COLO829 (cell line): ENCODE measurements around the gene KRTAP5-8.
A peak's percentile ranks its signal among the peaks of the same experiment; 100 is the strongest.
"Not testable (repeated sequence)": the region's sequence is repeated elsewhere in the genome, so short reads cannot be mapped to it uniquely, and the experiment has no call there.

Experiments used
- DNase-seq: peaks from one replicate; pipeline ENCODE4 v3.0.0; 2012; ENCODE audit warnings: low spot score

Gene KRTAP5-8

DNA sequence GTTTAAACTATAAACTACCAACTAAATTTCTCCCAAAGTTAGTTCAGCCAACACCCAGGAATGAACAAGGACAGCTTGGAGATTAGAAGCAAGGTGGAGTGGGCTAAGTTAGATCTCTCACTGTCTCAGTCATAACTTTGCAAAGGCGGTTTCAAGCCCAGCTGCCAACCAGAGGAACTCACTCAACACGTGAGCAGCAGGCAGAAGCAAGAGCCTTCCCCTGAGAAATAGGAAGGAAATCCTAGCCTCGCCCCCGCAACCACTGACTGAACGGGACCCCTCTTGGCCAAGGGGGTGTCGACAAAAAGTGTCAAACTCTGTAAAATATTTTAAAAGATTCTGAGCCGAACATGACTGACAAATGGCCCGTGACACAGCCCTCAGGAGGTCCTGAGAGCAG lies 6.0 kb downstream of the KRTAP5-8 start:
- DNase-seq, result no peak

- DNase-seq, result no peak
These were observed 6.8 kb downstream of the KRTAP5-8 start for GRCh38 chr11:71544525-71545214.

DNA sequence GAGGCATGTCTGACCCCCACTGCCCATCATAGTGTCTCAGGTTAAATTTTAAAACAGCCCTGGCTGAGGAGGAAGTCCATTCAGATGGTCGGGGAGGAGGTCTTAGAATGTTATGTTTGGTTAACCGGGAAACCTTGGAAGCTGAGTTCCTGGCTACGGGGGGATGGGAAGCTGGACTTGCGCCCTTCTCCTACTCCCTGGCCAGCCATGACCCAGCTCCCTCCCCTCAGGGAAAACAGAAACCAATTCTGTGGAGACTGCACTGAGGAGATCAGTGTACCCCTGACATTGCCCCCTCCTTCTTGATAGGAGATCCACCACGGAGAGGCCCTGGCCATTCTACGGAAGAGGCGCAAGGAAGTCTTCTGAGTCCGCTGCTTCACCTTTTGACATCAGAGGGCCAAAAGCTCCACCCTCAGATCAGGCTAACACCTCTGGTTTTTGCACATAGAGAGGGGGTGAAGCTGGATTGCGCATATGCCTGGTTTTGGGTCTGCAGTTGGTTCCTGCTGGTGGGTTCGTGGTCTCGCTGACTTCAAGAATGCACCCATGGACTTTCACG lies 7.7 kb downstream of the KRTAP5-8 start:
- DNase-seq, result no peak

- DNase-seq, result no peak
These were observed 10.3 kb downstream of the KRTAP5-8 start, which contains the start of gene KRTAP5-9 for GRCh38 chr11:71548120-71548519. KRTAP5-9 (plus strand) TSS chr11:71548420; CDS start chr11:71548658, 238 bp downstream.

- no peak for DNase-seq
These were observed 10.9 kb downstream of the KRTAP5-8 start for GRCh38 chr11:71548716-71549151.

DNA sequence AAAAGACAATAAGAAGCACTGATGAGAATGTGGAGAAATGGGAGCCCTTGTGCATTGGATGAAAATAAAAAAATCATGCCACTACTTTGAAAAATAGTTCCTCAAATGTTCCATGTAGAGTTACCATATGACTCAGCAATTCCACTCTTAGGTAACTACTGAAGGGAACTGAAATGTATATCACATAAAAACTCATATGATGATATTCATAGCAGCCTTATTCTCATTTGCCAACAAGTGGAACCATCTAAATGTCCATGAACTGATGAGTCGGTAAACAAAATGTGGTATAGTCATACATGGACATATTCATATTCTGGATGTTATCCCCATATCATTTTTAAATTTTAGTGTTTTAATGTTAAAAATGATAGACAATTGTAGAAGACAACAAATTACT lies 13.9 kb downstream of the KRTAP5-8 start:
- DNase-seq, result no peak

GRCh38 chr11:71554996-71555395 lies 17.2 kb downstream of the KRTAP5-8 start:
- DNase-seq, result no peak

DNA sequence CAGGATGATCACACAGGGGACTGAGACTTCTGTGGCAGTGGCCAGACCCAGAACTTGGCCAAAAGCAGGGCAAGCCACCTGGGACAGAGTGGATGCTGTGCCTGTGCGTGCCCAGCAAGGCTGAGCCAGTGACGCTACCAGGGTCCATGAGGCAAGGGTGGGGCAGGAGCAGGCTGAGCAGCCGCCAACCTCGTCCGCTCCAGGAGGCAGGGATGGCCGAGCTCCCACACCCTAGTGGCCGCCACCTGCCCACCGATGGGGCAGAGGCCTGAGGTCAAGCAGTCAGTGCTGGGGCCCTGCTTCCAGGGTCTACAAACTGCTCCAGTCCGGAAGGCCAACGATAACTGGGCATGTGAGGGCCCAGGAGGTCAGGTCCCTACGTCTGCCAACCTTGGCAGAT lies 17.7 kb downstream of the KRTAP5-8 start:
- DNase-seq, result no peak

GRCh38 chr11:71556018-71556417 lies 18.2 kb downstream of the KRTAP5-8 start:
- no peak for DNase-seq

GRCh38 chr11:71557257-71557656 lies 19.4 kb downstream of the KRTAP5-8 start:
- DNase-seq, result no peak

DNA sequence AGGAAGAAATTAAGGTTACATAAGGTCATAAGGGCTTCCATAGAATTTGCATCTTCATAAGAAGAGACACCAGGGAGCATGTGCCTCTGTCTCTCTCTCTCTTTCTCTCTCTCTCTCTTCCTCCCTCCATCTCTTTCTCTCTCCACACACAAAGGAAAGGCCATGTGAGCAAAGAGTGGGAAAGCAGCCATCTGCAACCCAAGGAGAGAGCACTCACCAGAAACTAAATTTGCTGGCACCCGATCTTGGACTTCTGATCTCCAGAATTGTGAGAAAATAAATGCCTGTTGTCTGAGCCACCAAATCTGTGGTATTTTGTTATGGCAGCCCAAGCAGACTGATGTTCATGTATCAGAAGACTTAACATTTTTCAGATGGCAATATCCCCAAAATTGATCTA lies 21.2 kb downstream of the KRTAP5-8 start:
- no peak for DNase-seq

- no peak for DNase-seq
These were observed 24.3 kb downstream of the KRTAP5-8 start for GRCh38 chr11:71562120-71562519.

GRCh38 chr11:71563406-71563805 lies 25.6 kb downstream of the KRTAP5-8 start:
- DNase-seq, result peak; percentile 30

DNA sequence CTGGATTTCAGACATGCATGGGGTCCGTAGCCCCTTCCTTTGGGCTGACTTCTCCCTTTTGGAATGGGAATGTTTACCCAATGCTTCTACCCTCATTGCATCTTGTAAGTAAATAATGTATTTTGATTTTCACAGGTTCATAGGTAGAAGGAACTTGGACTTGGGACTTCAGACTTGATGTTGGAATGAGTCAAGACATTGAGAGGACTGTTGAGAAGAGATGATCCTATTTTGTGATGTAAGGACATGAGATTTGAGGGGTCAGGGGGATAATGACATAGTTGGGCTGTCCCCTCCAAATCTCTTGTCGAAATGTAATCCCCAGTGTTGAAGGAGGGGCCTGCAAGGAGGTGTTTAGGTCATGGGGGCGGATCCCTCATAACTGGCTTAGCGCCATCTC lies 26.6 kb downstream of the KRTAP5-8 start:
- no peak for DNase-seq

DNA sequence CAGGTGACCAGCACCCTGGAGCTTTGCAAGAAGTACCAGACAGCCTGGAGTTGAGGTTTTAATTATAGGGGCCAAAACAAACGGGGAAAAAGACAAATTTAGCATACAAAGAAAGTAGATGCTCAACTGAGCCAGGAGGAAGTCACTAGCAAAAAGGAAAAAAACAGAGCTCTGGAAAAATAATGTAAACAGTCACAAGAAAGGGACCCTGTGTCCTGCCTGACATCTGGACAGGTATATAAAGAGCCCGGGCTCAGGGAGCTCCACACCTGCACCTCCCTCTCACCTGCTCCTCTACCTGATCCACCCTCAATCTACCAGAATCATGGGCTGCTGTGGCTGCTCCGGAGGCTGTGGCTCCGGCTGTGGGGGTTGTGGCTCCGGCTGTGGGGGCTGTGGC lies 27.4 kb downstream of the KRTAP5-8 start, which contains the start of gene KRTAP5-10:
TSS of gene KRTAP5-10 (plus strand) at position 301 of the 400 bp plus-strand sequence. CDS start at position 326, 25 bp downstream.
- no peak for DNase-seq

- no peak for DNase-seq
These were observed 28.3 kb downstream of the KRTAP5-8 start for GRCh38 chr11:71566081-71566620.

DNA sequence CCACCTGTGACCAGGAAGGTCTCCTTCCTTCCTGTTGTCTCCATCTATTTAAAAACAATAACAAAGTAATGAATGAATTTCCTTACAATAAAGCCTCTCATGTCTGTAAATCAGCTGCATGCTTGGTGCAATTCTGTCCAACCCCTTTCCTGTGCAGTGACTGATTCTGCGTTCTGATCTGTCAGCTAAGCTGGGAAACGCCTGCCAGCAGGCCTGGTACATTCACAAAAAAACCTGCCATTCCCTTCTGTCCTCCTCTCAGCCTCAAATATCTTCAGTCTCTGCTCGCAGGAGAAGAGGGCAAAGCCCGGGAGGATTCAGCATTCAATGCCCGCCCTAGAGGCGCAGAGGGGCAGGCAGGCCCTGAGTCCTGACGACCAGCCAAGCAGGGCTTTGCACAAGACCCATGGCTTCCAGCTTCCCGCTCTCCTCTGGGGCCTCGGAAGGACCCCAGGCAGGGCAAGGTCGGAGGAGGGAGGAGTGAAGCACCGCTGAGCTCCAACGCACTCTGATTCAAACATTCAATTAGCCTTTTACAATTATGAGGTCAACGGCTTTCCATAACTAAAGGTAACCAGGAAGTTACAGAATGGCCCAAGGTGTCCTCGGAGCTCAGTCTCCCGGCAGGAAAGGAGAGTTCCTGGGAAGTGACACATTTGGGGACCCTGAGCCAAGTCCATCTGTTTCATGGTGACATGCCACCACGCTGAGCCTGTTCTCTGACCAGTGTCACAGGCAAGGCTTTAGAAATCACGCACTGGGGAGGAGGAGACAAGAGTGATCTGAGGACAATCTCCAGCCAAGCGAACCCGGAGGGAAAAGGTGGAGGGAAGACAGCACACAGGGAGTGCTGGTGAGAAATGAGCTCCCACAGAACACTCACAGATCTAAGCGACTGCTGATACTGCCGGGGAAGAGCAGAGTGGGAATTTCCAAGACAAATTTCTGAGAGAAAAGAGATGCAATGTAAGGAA lies 29.1 kb downstream of the KRTAP5-8 start:
- DNase-seq, result not testable (repeated sequence)

DNA sequence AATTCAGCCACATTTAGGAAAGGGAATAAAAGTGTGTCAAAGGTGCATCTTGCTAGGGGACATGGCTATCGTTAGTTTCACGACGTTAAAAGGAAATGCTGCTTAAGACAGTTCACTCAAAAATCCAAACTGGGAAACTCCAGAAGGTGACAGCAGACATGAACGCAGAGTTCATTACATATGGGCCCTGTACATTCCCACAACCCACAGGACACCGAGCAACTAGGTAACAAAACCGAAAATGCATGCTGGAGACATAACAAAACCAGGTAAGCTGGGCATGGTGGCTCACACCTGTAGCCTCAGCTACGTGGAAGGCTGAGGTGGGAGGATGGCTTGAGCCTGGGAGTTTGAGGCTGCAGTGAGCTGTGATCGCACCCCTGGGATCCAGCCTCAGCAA lies 29.8 kb downstream of the KRTAP5-8 start:
- DNase-seq, result not testable (repeated sequence)

DNA sequence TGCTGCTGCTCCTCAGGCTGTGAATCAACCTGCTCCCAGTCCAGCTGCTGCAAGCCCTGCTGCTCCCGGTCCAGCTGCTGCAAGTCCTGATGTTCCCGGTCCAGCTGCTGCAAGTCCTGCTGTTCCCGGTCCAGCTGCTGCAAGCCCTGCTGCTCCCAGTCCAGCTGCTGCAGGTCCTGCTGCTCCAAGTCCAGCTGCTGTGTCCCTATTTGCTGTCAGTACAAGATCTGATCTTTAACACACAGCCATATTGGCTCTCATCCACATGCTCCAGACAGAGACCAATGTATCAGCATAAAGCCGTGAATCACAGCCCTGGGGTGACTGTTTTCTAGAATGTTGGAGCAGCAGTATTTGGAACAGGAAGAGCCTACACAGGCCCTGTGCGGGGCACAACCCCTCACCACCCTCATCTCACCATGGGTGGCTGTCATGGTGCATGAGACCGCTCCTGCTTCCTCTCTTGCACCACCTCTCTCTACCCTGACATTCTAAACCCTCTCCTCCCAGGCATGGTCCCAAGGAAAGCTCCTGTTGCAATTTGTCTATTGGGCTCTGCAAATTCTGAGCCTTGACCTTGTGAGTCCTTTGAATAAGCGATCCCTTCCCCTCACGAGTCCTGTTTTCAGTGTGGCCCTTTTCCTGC lies 31.0 kb downstream of the KRTAP5-8 start:
- DNase-seq, result no peak

- not testable (repeated sequence) for DNase-seq
These were observed 33.5 kb downstream of the KRTAP5-8 start for GRCh38 chr11:71571101-71571850.

GRCh38 chr11:71572811-71573210 lies 35.0 kb downstream of the KRTAP5-8 start:
- no peak for DNase-seq
